Measurements from ENCODE around the gene ATP10D.
"Not testable (repeated sequence)": the region's sequence is repeated elsewhere in the genome, so short reads cannot be mapped to it uniquely, and the experiment has no call there.

Gene ATP10D

GRCh38 chr4:47538111-47538824 is 53.2 kb downstream of the ATP10D start:
- TF ChIP-seq CTCF (IDR thresholded peaks at IDR 0.05; ENCODE audit: borderline replicate concordance, control extremely low read depth, extremely low read depth, insufficient read depth, missing control alignments) = no peak
- in situ Hi-C loops (cut with MboI; ENCODE audit: low sequenced_read_pairs, unreplicated experiment) = no loop called here
- no peak for DNase-seq (ENCODE audit: low spot score)

GRCh38 chr4:47538825-47539154 is 53.7 kb downstream of the ATP10D start:
- no peak for TF ChIP-seq CTCF (IDR thresholded peaks at IDR 0.05; ENCODE audit: borderline replicate concordance, control extremely low read depth, extremely low read depth, insufficient read depth, missing control alignments)
- in situ Hi-C loops (cut with MboI; ENCODE audit: low sequenced_read_pairs, unreplicated experiment) = no loop called here
- no peak for DNase-seq (ENCODE audit: low spot score)

GRCh38 chr4:47542640-47543039 is 57.6 kb downstream of the ATP10D start:
- in situ Hi-C loops (cut with MboI; ENCODE audit: low sequenced_read_pairs, unreplicated experiment); DNase-seq (ENCODE audit: low spot score): not testable (repeated sequence)

- in situ Hi-C loops (cut with MboI; ENCODE audit: low sequenced_read_pairs, unreplicated experiment) = no loop called here
- DNase-seq (ENCODE audit: low spot score) = no peak
Observed at GRCh38 chr4:47543331-47543730, 58.3 kb downstream of the ATP10D start.

GRCh38 chr4:47550357-47550756 is 65.3 kb downstream of the ATP10D start:
- in situ Hi-C loops (cut with MboI; ENCODE audit: low sequenced_read_pairs, unreplicated experiment) = not testable (repeated sequence)

More at GRCh38 chr4:47543331-47543730, 58.3 kb downstream of the ATP10D start:
- no peak for TF ChIP-seq CTCF (IDR thresholded peaks at IDR 0.05; ENCODE audit: borderline replicate concordance, control extremely low read depth, extremely low read depth, insufficient read depth, missing control alignments)

GRCh38 chr4:47550899-47551548 is 65.9 kb downstream of the ATP10D start:
- in situ Hi-C loops (cut with MboI; ENCODE audit: low sequenced_read_pairs, unreplicated experiment) = no loop called here
- no peak for TF ChIP-seq CTCF (IDR thresholded peaks at IDR 0.05; ENCODE audit: borderline replicate concordance, control extremely low read depth, extremely low read depth, insufficient read depth, missing control alignments)
- DNase-seq (ENCODE audit: low spot score) = no peak

More at GRCh38 chr4:47550357-47550756, 65.3 kb downstream of the ATP10D start:
- not testable (repeated sequence) for DNase-seq (ENCODE audit: low spot score)

GRCh38 chr4:47551682-47552081 is 66.6 kb downstream of the ATP10D start:
- no peak for TF ChIP-seq CTCF (IDR thresholded peaks at IDR 0.05; ENCODE audit: borderline replicate concordance, control extremely low read depth, extremely low read depth, insufficient read depth, missing control alignments)
- in situ Hi-C loops (cut with MboI; ENCODE audit: low sequenced_read_pairs, unreplicated experiment) = no loop called here
- no peak for DNase-seq (ENCODE audit: low spot score)
